H1 (cell line): ENCODE measurements around the gene LRCH1. TPM values are rescaled to one million over a fixed set of nuclear protein-coding genes. Genes with fewer than 3 reads are reported as not detected.

Experiments used
- BRCA1 ChIP-seq: IDR thresholded peaks from 2 replicates; pipeline ENCODE4 v1.6.1; 2012; ENCODE audit warnings: low read depth, low read length, improper control_type of control experiment
- EP300 ChIP-seq, 2 experiments: IDR thresholded peaks; 1 replicate in 1 of 2; 2 replicates in 1 of 2; pipeline ENCODE4 v1.6.1; 2011 to 2012; ENCODE audit warnings: low read depth in 2 of 2, low read length in 2 of 2, mild to moderate bottlenecking in 2 of 2, borderline replicate concordance in 1 of 2, inconsistent platforms in 1 of 2, moderate library complexity in 1 of 2
- MAFK ChIP-seq: IDR thresholded peaks from 2 replicates; pipeline ENCODE4 v1.6.1; 2012; ENCODE audit warnings: low read depth, mild to moderate bottlenecking, improper control_type of control experiment, low read length
- SP1 ChIP-seq: IDR thresholded peaks from 2 replicates; pipeline ENCODE4 v1.6.1; 2011; ENCODE audit warnings: low read depth, low read length
- polyA plus RNA-seq, 7 experiments: library from polyadenylated mRNA; depleted of rRNA in 3 of 7; stranded (reverse) in 5 of 7; unstranded in 2 of 7; fragments of >200 nt in 5 of 7; fragments of 200-250 nt in 2 of 7; gene quantifications; 1 replicate in 5 of 7; 2 replicates in 1 of 7; 4 replicates in 1 of 7; pipeline versions ENCODE4 v1.2.1 to v1.2.3, GENCODE V29; 2011 to 2013; ENCODE audit warnings: missing spikeins in 2 of 7, mixed read lengths in 2 of 7
- total RNA-seq: library from RNA; stranded (reverse); fragmentation: NEBNext Ultra II Directional; extraction: Animal tissue kit (Norgen Biotek cat#: 25700); gene quantifications from 2 replicates; pipeline ENCODE4 v1.2.1, GENCODE V29; 2021
- TF ChIP-seq, protein P1 (sequence below): fragments of 300-600 bp; sonication (generic); IDR thresholded peaks from 2 replicates; pipeline ENCODE4 v1.7.1; 2012; ENCODE audit warnings: low read length, moderate library complexity, mild to moderate bottlenecking, inconsistent platforms; ENCODE audit not compliant: insufficient replicate concordance

The LRCH1 gene
- total and polyA plus RNA-seq, 2 of the 8 experiments (the other 6 are each of a cell fraction or from before 2014, with no cell fraction given), result 3.0 to 10.1 TPM

GRCh38 chr13:46523972-46524752 lies 28.8 kb upstream of the LRCH1 start (continued):
- TF ChIP-seq, protein P1, sequence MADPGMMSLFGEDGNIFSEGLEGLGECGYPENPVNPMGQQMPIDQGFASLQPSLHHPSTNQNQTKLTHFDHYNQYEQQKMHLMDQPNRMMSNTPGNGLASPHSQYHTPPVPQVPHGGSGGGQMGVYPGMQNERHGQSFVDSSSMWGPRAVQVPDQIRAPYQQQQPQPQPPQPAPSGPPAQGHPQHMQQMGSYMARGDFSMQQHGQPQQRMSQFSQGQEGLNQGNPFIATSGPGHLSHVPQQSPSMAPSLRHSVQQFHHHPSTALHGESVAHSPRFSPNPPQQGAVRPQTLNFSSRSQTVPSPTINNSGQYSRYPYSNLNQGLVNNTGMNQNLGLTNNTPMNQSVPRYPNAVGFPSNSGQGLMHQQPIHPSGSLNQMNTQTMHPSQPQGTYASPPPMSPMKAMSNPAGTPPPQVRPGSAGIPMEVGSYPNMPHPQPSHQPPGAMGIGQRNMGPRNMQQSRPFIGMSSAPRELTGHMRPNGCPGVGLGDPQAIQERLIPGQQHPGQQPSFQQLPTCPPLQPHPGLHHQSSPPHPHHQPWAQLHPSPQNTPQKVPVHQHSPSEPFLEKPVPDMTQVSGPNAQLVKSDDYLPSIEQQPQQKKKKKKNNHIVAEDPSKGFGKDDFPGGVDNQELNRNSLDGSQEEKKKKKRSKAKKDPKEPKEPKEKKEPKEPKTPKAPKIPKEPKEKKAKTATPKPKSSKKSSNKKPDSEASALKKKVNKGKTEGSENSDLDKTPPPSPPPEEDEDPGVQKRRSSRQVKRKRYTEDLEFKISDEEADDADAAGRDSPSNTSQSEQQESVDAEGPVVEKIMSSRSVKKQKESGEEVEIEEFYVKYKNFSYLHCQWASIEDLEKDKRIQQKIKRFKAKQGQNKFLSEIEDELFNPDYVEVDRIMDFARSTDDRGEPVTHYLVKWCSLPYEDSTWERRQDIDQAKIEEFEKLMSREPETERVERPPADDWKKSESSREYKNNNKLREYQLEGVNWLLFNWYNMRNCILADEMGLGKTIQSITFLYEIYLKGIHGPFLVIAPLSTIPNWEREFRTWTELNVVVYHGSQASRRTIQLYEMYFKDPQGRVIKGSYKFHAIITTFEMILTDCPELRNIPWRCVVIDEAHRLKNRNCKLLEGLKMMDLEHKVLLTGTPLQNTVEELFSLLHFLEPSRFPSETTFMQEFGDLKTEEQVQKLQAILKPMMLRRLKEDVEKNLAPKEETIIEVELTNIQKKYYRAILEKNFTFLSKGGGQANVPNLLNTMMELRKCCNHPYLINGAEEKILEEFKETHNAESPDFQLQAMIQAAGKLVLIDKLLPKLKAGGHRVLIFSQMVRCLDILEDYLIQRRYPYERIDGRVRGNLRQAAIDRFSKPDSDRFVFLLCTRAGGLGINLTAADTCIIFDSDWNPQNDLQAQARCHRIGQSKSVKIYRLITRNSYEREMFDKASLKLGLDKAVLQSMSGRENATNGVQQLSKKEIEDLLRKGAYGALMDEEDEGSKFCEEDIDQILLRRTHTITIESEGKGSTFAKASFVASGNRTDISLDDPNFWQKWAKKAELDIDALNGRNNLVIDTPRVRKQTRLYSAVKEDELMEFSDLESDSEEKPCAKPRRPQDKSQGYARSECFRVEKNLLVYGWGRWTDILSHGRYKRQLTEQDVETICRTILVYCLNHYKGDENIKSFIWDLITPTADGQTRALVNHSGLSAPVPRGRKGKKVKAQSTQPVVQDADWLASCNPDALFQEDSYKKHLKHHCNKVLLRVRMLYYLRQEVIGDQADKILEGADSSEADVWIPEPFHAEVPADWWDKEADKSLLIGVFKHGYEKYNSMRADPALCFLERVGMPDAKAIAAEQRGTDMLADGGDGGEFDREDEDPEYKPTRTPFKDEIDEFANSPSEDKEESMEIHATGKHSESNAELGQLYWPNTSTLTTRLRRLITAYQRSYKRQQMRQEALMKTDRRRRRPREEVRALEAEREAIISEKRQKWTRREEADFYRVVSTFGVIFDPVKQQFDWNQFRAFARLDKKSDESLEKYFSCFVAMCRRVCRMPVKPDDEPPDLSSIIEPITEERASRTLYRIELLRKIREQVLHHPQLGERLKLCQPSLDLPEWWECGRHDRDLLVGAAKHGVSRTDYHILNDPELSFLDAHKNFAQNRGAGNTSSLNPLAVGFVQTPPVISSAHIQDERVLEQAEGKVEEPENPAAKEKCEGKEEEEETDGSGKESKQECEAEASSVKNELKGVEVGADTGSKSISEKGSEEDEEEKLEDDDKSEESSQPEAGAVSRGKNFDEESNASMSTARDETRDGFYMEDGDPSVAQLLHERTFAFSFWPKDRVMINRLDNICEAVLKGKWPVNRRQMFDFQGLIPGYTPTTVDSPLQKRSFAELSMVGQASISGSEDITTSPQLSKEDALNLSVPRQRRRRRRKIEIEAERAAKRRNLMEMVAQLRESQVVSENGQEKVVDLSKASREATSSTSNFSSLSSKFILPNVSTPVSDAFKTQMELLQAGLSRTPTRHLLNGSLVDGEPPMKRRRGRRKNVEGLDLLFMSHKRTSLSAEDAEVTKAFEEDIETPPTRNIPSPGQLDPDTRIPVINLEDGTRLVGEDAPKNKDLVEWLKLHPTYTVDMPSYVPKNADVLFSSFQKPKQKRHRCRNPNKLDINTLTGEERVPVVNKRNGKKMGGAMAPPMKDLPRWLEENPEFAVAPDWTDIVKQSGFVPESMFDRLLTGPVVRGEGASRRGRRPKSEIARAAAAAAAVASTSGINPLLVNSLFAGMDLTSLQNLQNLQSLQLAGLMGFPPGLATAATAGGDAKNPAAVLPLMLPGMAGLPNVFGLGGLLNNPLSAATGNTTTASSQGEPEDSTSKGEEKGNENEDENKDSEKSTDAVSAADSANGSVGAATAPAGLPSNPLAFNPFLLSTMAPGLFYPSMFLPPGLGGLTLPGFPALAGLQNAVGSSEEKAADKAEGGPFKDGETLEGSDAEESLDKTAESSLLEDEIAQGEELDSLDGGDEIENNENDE, result no peak
- TF ChIP-seq EP300 (IDR thresholded peaks at IDR 0.05; ENCODE audit: borderline replicate concordance in 1 of 2, low read depth in 2 of 2, low read length in 2 of 2) (no peak), BRCA1 (no peak), SP1 (no peak), MAFK (no peak)
